ENCODE measurements around the gene ZNF816.
"Not testable (repeated sequence)": the region's sequence is repeated elsewhere in the genome, so short reads cannot be mapped to it uniquely, and the experiment has no call there.

The ZNF816 gene

GRCh38 chr19:52987221-52987620 is 24.5 kb upstream of the ZNF816 start:
- H3F3A ChIP-seq (ENCODE audit: insufficient read depth) = no peaks in the 10 kb centered on the region
- H4K20me1 ChIP-seq (ENCODE audit: low read depth, low read length) = no peaks in the 10 kb centered on the region
- TF ChIP-seq EZH2phosphoT487 (conservative IDR thresholded peaks at IDR 0.05; ENCODE audit: low read length) (no peak), CTCF (IDR thresholded peaks at IDR 0.05; ENCODE audit: insufficient read depth, low read length, poor library complexity, severe bottlenecking) (no peak)
- peaks cover 12% of the 10 kb centered on the region; the same call in 1 of the 2 replicates for H3K9me3 ChIP-seq (ENCODE audit: insufficient read depth, low read length)
- no peak overlapping the region for H3K9ac ChIP-seq (ENCODE audit: low read length)
- H3K27ac ChIP-seq (ENCODE audit: low read depth, low read length) = no peak overlapping the region
- H2AFZ ChIP-seq (ENCODE audit: low read depth, low read length, severe bottlenecking) = no peak overlapping the region
- no peaks in the 10 kb centered on the region for H3K27me3 ChIP-seq (ENCODE audit: low read length)
- H3K4me2 ChIP-seq (ENCODE audit: low read depth, low read length, poor library complexity, severe bottlenecking) = no peak overlapping the region
- no peak overlapping the region for H3K4me3 ChIP-seq (ENCODE audit: insufficient read depth, low read length, poor library complexity, severe bottlenecking)
- no peaks in the 10 kb centered on the region for H3K36me3 ChIP-seq (ENCODE audit: low read length)
- no peaks in the 10 kb centered on the region for H3K79me2 ChIP-seq (ENCODE audit: insufficient read depth, low read length)
- H3K9me2 ChIP-seq (replicated peaks; ENCODE audit: insufficient read depth, low read length) = no peaks in the 10 kb centered on the region

GRCh38 chr19:52983167-52983566 is 20.5 kb upstream of the ZNF816 start:
- not testable (repeated sequence) for H3K9me2 ChIP-seq (replicated peaks; ENCODE audit: insufficient read depth, low read length); H3F3A ChIP-seq (ENCODE audit: insufficient read depth); H3K36me3 ChIP-seq (ENCODE audit: low read length); H2AFZ ChIP-seq (ENCODE audit: low read depth, low read length, severe bottlenecking); H3K9ac ChIP-seq (ENCODE audit: low read length); H3K27ac ChIP-seq (ENCODE audit: low read depth, low read length); H3K4me2 ChIP-seq (ENCODE audit: low read depth, low read length, poor library complexity, severe bottlenecking); H3K4me3 ChIP-seq (ENCODE audit: insufficient read depth, low read length, poor library complexity, severe bottlenecking); H3K79me2 ChIP-seq (ENCODE audit: insufficient read depth, low read length); H3K27me3 ChIP-seq (ENCODE audit: low read length); H4K20me1 ChIP-seq (ENCODE audit: low read depth, low read length)
- H3K9me3 ChIP-seq (ENCODE audit: insufficient read depth, low read length) = peaks cover 12% of the 10 kb centered on the region; the same call in 1 of the 2 replicates

- no peaks in the 10 kb centered on the region for H3K36me3 ChIP-seq (ENCODE audit: low read length)
- TF ChIP-seq CTCF (IDR thresholded peaks at IDR 0.05; ENCODE audit: insufficient read depth, low read length, poor library complexity, severe bottlenecking) = no peak
- TF ChIP-seq EZH2phosphoT487 (conservative IDR thresholded peaks at IDR 0.05; ENCODE audit: low read length) = no peak
- no peaks in the 10 kb centered on the region for H4K20me1 ChIP-seq (ENCODE audit: low read depth, low read length)
- H3K27me3 ChIP-seq (ENCODE audit: low read length) = no peaks in the 10 kb centered on the region
- no peak overlapping the region for H3K9ac ChIP-seq (ENCODE audit: low read length)
- H3K4me2 ChIP-seq (ENCODE audit: low read depth, low read length, poor library complexity, severe bottlenecking) = no peak overlapping the region
- H3K9me3 ChIP-seq (ENCODE audit: insufficient read depth, low read length) = peaks cover 8% of the 10 kb centered on the region; the same call in 1 of the 2 replicates
- no peaks in the 10 kb centered on the region for H3K9me2 ChIP-seq (replicated peaks; ENCODE audit: insufficient read depth, low read length)
- no peak overlapping the region for H3K4me3 ChIP-seq (ENCODE audit: insufficient read depth, low read length, poor library complexity, severe bottlenecking)
- H3K27ac ChIP-seq (ENCODE audit: low read depth, low read length) = no peak overlapping the region
- no peaks in the 10 kb centered on the region for H3F3A ChIP-seq (ENCODE audit: insufficient read depth)
- no peak overlapping the region for H2AFZ ChIP-seq (ENCODE audit: low read depth, low read length, severe bottlenecking)
- no peaks in the 10 kb centered on the region for H3K79me2 ChIP-seq (ENCODE audit: insufficient read depth, low read length)
Observed at GRCh38 chr19:52981329-52981728, 18.6 kb upstream of the ZNF816 start.

- Histone ChIP-seq H3K9ac (ENCODE audit: low read length) (no peak overlapping the region), H3K27me3 (ENCODE audit: low read length) (no peaks in the 10 kb centered on the region), H3K79me2 (ENCODE audit: insufficient read depth, low read length) (no peaks in the 10 kb centered on the region), H3K9me2 (replicated peaks; ENCODE audit: insufficient read depth, low read length) (no peaks in the 10 kb centered on the region), H3F3A (ENCODE audit: insufficient read depth) (no peaks in the 10 kb centered on the region), H3K27ac (ENCODE audit: low read depth, low read length) (no peak overlapping the region), H3K9me3 (ENCODE audit: insufficient read depth, low read length) (peaks cover 12% of the 10 kb centered on the region; the same call in 1 of the 2 replicates), H3K4me3 (ENCODE audit: insufficient read depth, low read length, poor library complexity, severe bottlenecking) (no peak overlapping the region), H3K4me2 (ENCODE audit: low read depth, low read length, poor library complexity, severe bottlenecking) (no peak overlapping the region), H4K20me1 (ENCODE audit: low read depth, low read length) (no peaks in the 10 kb centered on the region), H3K36me3 (ENCODE audit: low read length) (no peaks in the 10 kb centered on the region), H2AFZ (ENCODE audit: low read depth, low read length, severe bottlenecking) (no peak overlapping the region)
- TF ChIP-seq EZH2phosphoT487 (conservative IDR thresholded peaks at IDR 0.05; ENCODE audit: low read length) (no peak), CTCF (IDR thresholded peaks at IDR 0.05; ENCODE audit: insufficient read depth, low read length, poor library complexity, severe bottlenecking) (no peak)
Observed at GRCh38 chr19:52967772-52968171, 5.1 kb upstream of the ZNF816 start.

Data from SU-DHL-6 (cell line).